ENCODE data around the gene DBI. TPM values are rescaled to one million over a fixed set of nuclear protein-coding genes. Genes with fewer than 3 reads are reported as not detected.
A peak's percentile ranks its signal among the peaks of the same experiment; 100 is the strongest.

The DBI gene
- total and polyA plus RNA-seq, 2 of the 8 experiments (the other 6 are each of a cell fraction or from before 2014, with no cell fraction given) = 180 to 212 TPM

- TF ChIP-seq E2F6 (IDR thresholded peaks at IDR 0.05) (peak; percentile 63; the same call in 1 of the 2 replicates), HDAC2 (IDR thresholded peaks at IDR 0.05; ENCODE audit: borderline replicate concordance in 1 of 2, low read depth in 2 of 2, low read length in 2 of 2) (peak in 1 of 2 experiments; percentile 69; a peak in 1 of 4 replicates), KDM5A (IDR thresholded peaks at IDR 0.05; ENCODE audit: low read length) (no peak), CEBPB (IDR thresholded peaks at IDR 0.05; ENCODE audit: low read depth, low read length) (peak; percentile 100), PHF8 (conservative IDR thresholded peaks at IDR 0.05; ENCODE audit: low read depth, low read length) (peak; percentile 79; the same call in 1 of the 2 replicates), RBBP5 (IDR thresholded peaks at IDR 0.05; ENCODE audit: borderline replicate concordance, low read depth, low read length) (peak; percentile 30; the same call in 1 of the 2 replicates), ASH2L (IDR thresholded peaks at IDR 0.05; ENCODE audit: low read length) (peak; percentile 69), CBX8 (IDR thresholded peaks at IDR 0.05; ENCODE audit: borderline replicate concordance, low read depth, low read length) (no peak), SRF (IDR thresholded peaks at IDR 0.05; ENCODE audit: low read depth, low read length) (no peak), EZH2 (IDR thresholded peaks at IDR 0.05; ENCODE audit: low read depth, low read length, severe bottlenecking) (no peak), CREB1 (IDR thresholded peaks at IDR 0.05) (peak; percentile 65), YY1 (IDR thresholded peaks at IDR 0.05; ENCODE audit: low read depth, low read length) (no peak), KDM1A (IDR thresholded peaks at IDR 0.05; ENCODE audit: borderline replicate concordance, low read length) (no peak), BRCA1 (IDR thresholded peaks at IDR 0.05; ENCODE audit: low read depth, low read length) (no peak), FOSL1 (IDR thresholded peaks at IDR 0.05; ENCODE audit: insufficient read depth, low read depth, low read length) (no peak), CBX5 (IDR thresholded peaks at IDR 0.05; ENCODE audit: low read depth, low read length) (no peak), EGR1 (IDR thresholded peaks at IDR 0.05; ENCODE audit: borderline replicate concordance, low read depth, low read length) (no peak), EP300 (IDR thresholded peaks at IDR 0.05; ENCODE audit: borderline replicate concordance in 1 of 2, low read depth in 2 of 2, low read length in 2 of 2) (peak in 1 of 2 experiments; percentile 64; a peak in 1 of 3 replicates), MAFK (IDR thresholded peaks at IDR 0.05; ENCODE audit: low read depth, low read length) (no peak), SIN3A (conservative IDR thresholded peaks at IDR 0.05 in 1 of 2, IDR thresholded peaks at IDR 0.05 in 1 of 2; ENCODE audit: low read depth in 1 of 2, low read length in 2 of 2) (peak in 1 of 2 experiments; percentile 79; a peak in 2 of 4 replicates), MAX (IDR thresholded peaks at IDR 0.05) (peak; percentile 79), TBP (IDR thresholded peaks at IDR 0.05; ENCODE audit: low read depth, low read length) (peak; percentile 89), TAF1 (IDR thresholded peaks at IDR 0.05; ENCODE audit: low read depth, low read length) (peak; percentile 95)
These were observed at the start of gene DBI, which contains the start of gene C2orf76 (continued) for GRCh38 chr2:119366649-119367471.
